B cell (primary cell): ENCODE data around the gene PLK2. TPM values are rescaled to one million over a fixed set of nuclear protein-coding genes. Genes with fewer than 3 reads are reported as not detected.

Experiments
- ATAC-seq: fragments of 200-7000 bp; cut with Tn5 transposase; one replicate; pipeline ENCODE4 v1.10.0; 2021; ENCODE audit warnings: low read depth, mild to moderate bottlenecking, moderate number of reproducible peaks, moderate library complexity
- CTCF ChIA-PET: fragments of 350-600 bp; sonication (Branson Sonifier 250); formaldehyde crosslinking; loops from one replicate; lab custom pipeline; 2021; ENCODE audit warnings: antibody characterized with exemption, inconsistent platforms; lab: Charles Lee
- POLR2A ChIA-PET: fragments of 350-600 bp; sonication (Branson Sonifier 250); formaldehyde crosslinking; loops from one replicate; lab custom pipeline; 2021; ENCODE audit warnings: antibody characterized with exemption; lab: Charles Lee
- DNase-seq: peaks from one replicate; pipeline ENCODE4 v3.0.0; 2013
- H2AFZ ChIP-seq: 2 replicates; pipeline ENCODE4 v1.6.1; 2012; ENCODE audit warnings: mild to moderate bottlenecking, low read depth, low read length; ENCODE audit not compliant: insufficient read depth, poor library complexity, severe bottlenecking
- H3K27ac ChIP-seq, 2 donors: 1 replicate in 1 of 2; 2 replicates in 1 of 2; pipeline ENCODE4 v1.5.1; 2012 to 2013; ENCODE audit warnings: low read length in 2 of 2, mild to moderate bottlenecking in 2 of 2, moderate library complexity in 1 of 2
- H3K27me3 ChIP-seq, 4 experiments: fragments of 200-600 bp in 1 of 4; sonication (generic) in 1 of 4; replicated peaks in 1 of 4; 1 replicate in 2 of 4; 2 replicates in 2 of 4; pipeline versions ENCODE4 v1.6.1 to v1.7.0; 2013 to 2016; ENCODE audit warnings: low read length in 3 of 4, mild to moderate bottlenecking in 2 of 4, mixed read lengths in 1 of 4, moderate library complexity in 1 of 4; ENCODE audit not compliant: insufficient read depth in 4 of 4, control insufficient read depth in 3 of 4; ENCODE audit errors: control extremely low read depth in 1 of 4
- H3K36me3 ChIP-seq, 2 experiments: replicated peaks in 1 of 2; 1 replicate in 1 of 2; 2 replicates in 1 of 2; pipeline versions ENCODE4 v1.6.1 to v1.7.1; 2013; ENCODE audit warnings: low read length in 1 of 2; ENCODE audit not compliant: insufficient read depth in 2 of 2, control insufficient read depth in 1 of 2; ENCODE audit errors: control extremely low read depth in 1 of 2, extremely low read depth in 1 of 2
- H3K4me1 ChIP-seq, 2 donors: fragments of 200-600 bp in 1 of 2; sonication (generic) in 1 of 2; 1 replicate in 1 of 2; 2 replicates in 1 of 2; pipeline versions ENCODE4 v1.5.1 to v1.6.1; 2013 to 2017; ENCODE audit warnings: low read length in 2 of 2; ENCODE audit not compliant: control insufficient read depth in 2 of 2, insufficient read depth in 2 of 2
- H3K4me2 ChIP-seq: replicated peaks from 2 replicates; pipeline ENCODE3; 2012; ENCODE audit warnings: mild to moderate bottlenecking, low read depth, low read length; ENCODE audit not compliant: poor library complexity, severe bottlenecking
- H3K4me3 ChIP-seq, 5 experiments: fragments of 200-600 bp in 1 of 5; sonication (generic) in 1 of 5; 1 replicate in 3 of 5; 2 replicates in 2 of 5; pipeline versions ENCODE4 v1.5.1 to v1.7.0; 2011 to 2016; ENCODE audit warnings: low read length in 4 of 5, mild to moderate bottlenecking in 4 of 5, low read depth in 2 of 5, control low read depth in 1 of 5, moderate library complexity in 1 of 5; ENCODE audit not compliant: insufficient read depth in 1 of 5; ENCODE audit errors: control extremely low read depth in 1 of 5, extremely low read depth in 1 of 5
- H3K79me2 ChIP-seq: fragments of 200-600 bp; sonication (generic); one replicate; pipeline ENCODE4 v1.6.0; 2016; ENCODE audit warnings: low read length; ENCODE audit not compliant: control insufficient read depth, insufficient read depth
- H3K9ac ChIP-seq: fragments of 200-600 bp; sonication (generic); 2 replicates; pipeline ENCODE4 v1.6.1; 2017; ENCODE audit warnings: mild to moderate bottlenecking, low read length, moderate library complexity
- H3K9me3 ChIP-seq, 3 donors: one replicate each; pipeline versions ENCODE4 v1.6.1 to v1.7.1; 2013; ENCODE audit warnings: low read length in 2 of 3; ENCODE audit not compliant: control insufficient read depth in 2 of 3, insufficient read depth in 1 of 3; ENCODE audit errors: control extremely low read depth in 1 of 3
- H4K20me1 ChIP-seq: 2 replicates; pipeline ENCODE4 v1.6.0; 2012; ENCODE audit warnings: mild to moderate bottlenecking, low read length; ENCODE audit not compliant: insufficient read depth, control insufficient read depth, poor library complexity, severe bottlenecking
- H3K27ac Mint-ChIP-seq: one replicate; pipeline ENCODE4 v1.8.0; 2021; ENCODE audit warnings: mixed read lengths
- H3K27me3 Mint-ChIP-seq: one replicate; pipeline ENCODE4 v1.8.0; 2021; ENCODE audit warnings: mixed read lengths
- H3K4me1 Mint-ChIP-seq: one replicate; pipeline ENCODE4 v1.8.0; 2021; ENCODE audit warnings: mixed read lengths
- H3K4me3 Mint-ChIP-seq: one replicate; pipeline ENCODE4 v1.8.0; 2021; ENCODE audit warnings: mixed read lengths
- H3K9me3 Mint-ChIP-seq: one replicate; pipeline ENCODE4 v1.8.0; 2022; ENCODE audit warnings: mixed read lengths; ENCODE audit not compliant: insufficient read depth
- EZH2 ChIP-seq: IDR thresholded peaks from 2 replicates; pipeline ENCODE4 v1.6.1; 2012; ENCODE audit warnings: borderline replicate concordance, low read depth, mild to moderate bottlenecking, moderate library complexity, low read length; ENCODE audit not compliant: insufficient read depth, poor library complexity, severe bottlenecking
- WGBS: methylation state at CpG from one replicate; pipeline ENCODE4 v1.1.5; 2013; ENCODE audit warnings: missing lambda C conversion rate; ENCODE audit not compliant: insufficient coverage; 5-methylcytosine and 5-hydroxymethylcytosine counted together
- intact Hi-C: fragments of 100-400 bp; cut with micrococcal nuclease; formaldehyde crosslinking; loops from one replicate; pipeline ENCODE4 v1.10.0; 2022
- polyA plus RNA-seq: library from polyadenylated mRNA; depleted of rRNA; stranded (reverse); fragments of >200 nt; gene quantifications from 2 replicates; pipeline ENCODE4 v1.2.3, GENCODE V29; 2012
- total RNA-seq, 2 donors: library from RNA; stranded (reverse); fragments of 120-200 nt in 1 of 2; gene quantifications; 1 replicate in 1 of 2; 2 replicates in 1 of 2; pipeline versions ENCODE4 v1.2.3 to v1.2.4, GENCODE V29; 2013 to 2022
- TF ChIP-seq, protein P1 (sequence below): fragments of 200-600 bp; IDR thresholded peaks from one replicate; pipeline ENCODE4 v1.8.0; 2022; ENCODE audit warnings: antibody characterized with exemption, mild to moderate bottlenecking

PLK2 gene
- total and polyA plus RNA-seq, 2 donors (not counting 1 experiment from before 2014, with no cell fraction given) = 32.2 to 47.2 TPM

DNA sequence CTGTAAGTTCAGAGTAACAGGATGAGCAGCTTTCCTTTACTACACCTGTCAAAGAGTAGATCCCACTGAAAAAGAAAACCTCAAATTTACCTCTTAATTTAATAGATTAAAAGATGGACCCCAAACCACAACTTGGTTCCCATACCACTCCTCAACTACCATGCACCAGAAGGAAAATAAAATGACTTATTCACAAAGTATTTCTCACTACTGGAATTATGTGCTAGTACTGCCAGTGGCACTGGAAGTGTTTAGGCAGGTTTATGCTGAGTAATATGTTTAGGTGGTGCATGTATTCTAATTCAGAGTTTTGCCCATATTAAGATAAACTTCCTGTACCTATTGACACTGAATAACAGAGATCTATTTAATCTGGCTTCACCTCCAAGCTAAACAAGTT lies 6.6 kb downstream of the PLK2 start:
- Histone ChIP-seq H3K36me3 (peaks cover 0 to 2% of the 10 kb centered on the region in 2 experiments), H3K4me1 (no peaks in the 10 kb centered on the region), H2AFZ (no peak overlapping the region), H3K27me3 (peaks cover 0 to under 1% (median 0%) of the 10 kb centered on the region in 4 experiments), H3K27ac (no peak overlapping the region), H3K4me3 (no peak overlapping the region), H3K9me3 (no peaks in the 10 kb centered on the region), H3K4me2 (no peak overlapping the region), H4K20me1 (no peaks in the 10 kb centered on the region), H3K9ac (no peak overlapping the region), H3K79me2 (no peaks in the 10 kb centered on the region)
- POLR2A ChIA-PET = no interaction called here
- intact Hi-C loops = no loop called here
- H3K4me3 Mint-ChIP-seq = no peak overlapping the region
- DNase-seq = no peak
- no peaks in the 10 kb centered on the region for H3K9me3 Mint-ChIP-seq
- ATAC-seq = no peak
- H3K4me1 Mint-ChIP-seq = peaks cover 1% of the 10 kb centered on the region
- TF ChIP-seq, protein P1, sequence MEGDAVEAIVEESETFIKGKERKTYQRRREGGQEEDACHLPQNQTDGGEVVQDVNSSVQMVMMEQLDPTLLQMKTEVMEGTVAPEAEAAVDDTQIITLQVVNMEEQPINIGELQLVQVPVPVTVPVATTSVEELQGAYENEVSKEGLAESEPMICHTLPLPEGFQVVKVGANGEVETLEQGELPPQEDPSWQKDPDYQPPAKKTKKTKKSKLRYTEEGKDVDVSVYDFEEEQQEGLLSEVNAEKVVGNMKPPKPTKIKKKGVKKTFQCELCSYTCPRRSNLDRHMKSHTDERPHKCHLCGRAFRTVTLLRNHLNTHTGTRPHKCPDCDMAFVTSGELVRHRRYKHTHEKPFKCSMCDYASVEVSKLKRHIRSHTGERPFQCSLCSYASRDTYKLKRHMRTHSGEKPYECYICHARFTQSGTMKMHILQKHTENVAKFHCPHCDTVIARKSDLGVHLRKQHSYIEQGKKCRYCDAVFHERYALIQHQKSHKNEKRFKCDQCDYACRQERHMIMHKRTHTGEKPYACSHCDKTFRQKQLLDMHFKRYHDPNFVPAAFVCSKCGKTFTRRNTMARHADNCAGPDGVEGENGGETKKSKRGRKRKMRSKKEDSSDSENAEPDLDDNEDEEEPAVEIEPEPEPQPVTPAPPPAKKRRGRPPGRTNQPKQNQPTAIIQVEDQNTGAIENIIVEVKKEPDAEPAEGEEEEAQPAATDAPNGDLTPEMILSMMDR = no peak
- TF ChIP-seq EZH2 = no peak
- peaks cover 8% of the 10 kb centered on the region for H3K27me3 Mint-ChIP-seq
- CTCF ChIA-PET = interaction anchor here (1.1 kb wide), 1 partner anchor 1155 kb away, joined by 3 read pairs; no protein-coding TSS in a partner anchor
- no peak overlapping the region for H3K27ac Mint-ChIP-seq

DNA sequence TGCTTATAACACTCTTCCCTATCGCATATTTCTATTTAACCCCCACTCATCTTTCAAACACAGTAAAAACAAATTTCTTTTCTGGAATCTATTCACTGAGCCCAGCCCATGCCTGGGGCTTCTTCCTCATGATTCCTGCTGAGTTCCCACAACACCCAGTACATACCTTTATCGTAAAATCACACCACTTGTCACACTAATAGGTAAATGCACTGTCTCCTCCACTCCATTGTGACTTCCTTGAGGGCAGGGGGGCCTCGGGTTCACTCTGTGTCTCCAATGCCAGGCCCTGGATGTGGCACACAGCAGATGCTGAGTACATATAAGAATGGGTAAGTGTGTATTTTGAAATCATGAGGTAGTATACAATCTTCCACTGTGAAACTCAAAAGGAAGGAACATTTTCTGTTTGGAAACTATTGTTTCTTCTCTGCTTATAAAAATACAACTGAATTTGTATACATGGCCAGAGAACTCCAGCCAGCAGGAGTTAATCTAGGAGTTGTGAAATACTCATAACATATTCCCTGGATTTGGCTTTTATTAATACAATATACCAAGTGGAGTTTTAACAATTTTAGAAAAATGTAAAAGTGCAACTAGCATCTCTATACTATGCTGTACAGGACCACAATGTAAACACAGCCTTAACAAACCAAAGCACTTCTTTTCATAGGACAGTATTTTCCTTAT lies 7.2 kb downstream of the PLK2 start:
- intact Hi-C loops = no loop called here
- H3K36me3 ChIP-seq = peaks cover 0 to 2% of the 10 kb centered on the region in 2 experiments
- H3K4me2 ChIP-seq = no peak overlapping the region

More for the DNA sequence above, 7.2 kb downstream of the PLK2 start:
- Histone ChIP-seq H3K79me2 (no peaks in the 10 kb centered on the region), H3K9me3 (no peaks in the 10 kb centered on the region), H4K20me1 (no peaks in the 10 kb centered on the region), H3K4me3 (no peak overlapping the region), H2AFZ (no peak overlapping the region), H3K27ac (no peak overlapping the region), H3K9ac (no peak overlapping the region), H3K27me3 (no peaks in the 10 kb centered on the region), H3K4me1 (no peaks in the 10 kb centered on the region)
- ChIA-PET POLR2A (no interaction called here), CTCF (interaction anchor here (1.1 kb wide), 1 partner anchor 1154 kb away, joined by 3 read pairs; no protein-coding TSS in a partner anchor)
- TF ChIP-seq, protein P1 = no peak
- no peak for TF ChIP-seq EZH2
- ATAC-seq (no peak), DNase-seq (no peak)
- H3K9me3 Mint-ChIP-seq = no peaks in the 10 kb centered on the region
- H3K4me3 Mint-ChIP-seq = no peak overlapping the region
- H3K4me1 Mint-ChIP-seq = no peaks in the 10 kb centered on the region
- WGBS = 90% methylated on average over 3 of the region's 3 CpGs
- H3K27ac Mint-ChIP-seq = no peak overlapping the region
- H3K27me3 Mint-ChIP-seq = peaks cover 6% of the 10 kb centered on the region
